ENCODE data around the gene SACS.

The SACS gene

DNA sequence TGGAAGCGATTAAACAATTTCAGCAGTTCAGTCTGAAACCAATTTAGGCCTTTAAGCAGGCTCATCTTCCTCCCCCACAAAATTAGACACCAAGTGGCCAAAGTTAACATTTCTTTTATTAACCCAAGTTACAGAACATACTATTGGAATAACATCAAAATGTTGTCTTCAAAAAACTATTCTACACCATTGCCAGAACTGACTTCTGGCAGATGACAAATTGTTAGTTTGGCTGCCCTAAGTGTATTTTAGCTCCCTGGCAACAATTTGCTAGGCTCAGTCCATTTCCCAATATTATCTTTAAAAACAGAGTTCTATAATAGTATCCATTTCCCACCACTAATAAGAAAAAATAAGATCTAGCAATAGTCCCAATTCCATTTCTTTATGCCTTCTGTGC, 144.9 kb downstream of the SACS start:
- DNase-seq (ENCODE audit: low spot score), result no peak

DNA sequence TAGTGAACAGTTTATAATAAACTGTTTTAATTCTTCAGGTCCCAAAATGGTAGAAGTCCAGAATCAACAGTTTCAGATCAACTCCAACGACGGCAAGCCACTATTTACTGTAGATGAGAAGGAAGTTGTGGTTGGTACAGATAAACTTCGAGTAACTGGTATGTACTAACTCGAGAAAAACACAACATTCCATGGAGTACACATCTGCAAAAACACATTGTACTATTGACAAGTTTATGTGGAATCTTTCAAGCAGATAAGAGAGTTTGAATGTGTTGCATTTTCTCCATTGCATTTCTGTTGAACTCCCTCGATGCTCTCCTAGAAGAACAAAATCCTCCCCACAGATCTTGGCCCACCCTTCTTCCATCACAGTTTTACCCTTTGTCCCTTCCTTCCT, 154.2 kb downstream of the SACS start:
- no peak for DNase-seq (ENCODE audit: low spot score)

Measured in CD4-positive, alpha-beta T cell treated with Interleukin-6 at 100 ng/mL for 8 hours (primary cell).